NCI-H748 (cell line): ENCODE data around the gene C19orf53.
"Not testable (repeated sequence)": the region's sequence is repeated elsewhere in the genome, so short reads cannot be mapped to it uniquely, and the experiment has no call there.

Source experiments
- DNase-seq: peaks from one replicate; lab custom pipeline; 2025; ENCODE audit not compliant: unreplicated experiment; lab: John Stamatoyannopoulos, UW

Gene C19orf53

GRCh38 chr19:13763265-13763664 lies 11.0 kb upstream of the C19orf53 start:
- DNase-seq, result no peak

DNA sequence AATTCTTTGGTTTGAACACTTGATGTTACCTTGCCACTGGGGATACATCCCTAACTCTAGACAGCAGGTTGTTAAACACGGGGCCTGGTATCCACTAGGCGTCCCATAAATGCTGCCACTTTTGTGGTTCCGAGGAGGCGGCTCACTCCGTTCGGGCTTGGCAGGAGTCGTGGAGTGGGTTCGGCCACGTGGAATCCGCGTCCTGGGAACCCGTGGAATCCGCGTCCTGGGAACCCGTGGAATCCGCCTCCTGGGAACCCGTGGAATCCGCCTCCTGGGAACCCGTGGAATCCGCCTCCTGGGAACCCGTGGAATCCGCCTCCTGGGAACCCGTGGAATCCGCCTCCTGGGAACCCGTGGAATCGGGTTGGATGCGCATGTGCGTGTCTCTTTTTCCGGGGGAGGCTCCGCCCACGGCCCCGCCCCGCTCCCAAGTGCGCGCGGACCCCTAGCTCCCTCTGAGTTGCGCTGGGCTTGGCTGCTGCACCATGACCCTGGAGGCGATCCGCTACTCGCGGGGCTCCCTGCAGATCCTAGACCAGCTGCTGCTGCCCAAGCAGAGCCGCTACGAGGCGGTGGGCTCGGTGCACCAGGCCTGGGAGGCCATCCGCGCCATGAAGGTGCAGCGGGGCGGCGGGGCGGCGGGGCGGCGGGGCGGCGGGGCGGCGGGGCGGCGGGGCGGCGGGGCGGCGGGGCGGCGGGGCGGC lies 10.0 kb upstream of the C19orf53 start, which contains the start of gene MRI1:
Gene MRI1, plus strand, starts transcription at position 422 of the 707 bp plus-strand sequence. Its CDS starts 67 bp downstream, at position 489.
- DNase-seq, result peak; percentile 65

GRCh38 chr19:13764821-13765394 lies 9.3 kb upstream of the C19orf53 start:
- peak; percentile 25 for DNase-seq

- DNase-seq, result no peak
Measured at GRCh38 chr19:13765395-13766094, 8.7 kb upstream of the C19orf53 start.

GRCh38 chr19:13766095-13766481 lies 8.2 kb upstream of the C19orf53 start:
- DNase-seq, result no peak

- DNase-seq, result no peak
Measured at GRCh38 chr19:13768510-13768909, 5.7 kb upstream of the C19orf53 start.

DNA sequence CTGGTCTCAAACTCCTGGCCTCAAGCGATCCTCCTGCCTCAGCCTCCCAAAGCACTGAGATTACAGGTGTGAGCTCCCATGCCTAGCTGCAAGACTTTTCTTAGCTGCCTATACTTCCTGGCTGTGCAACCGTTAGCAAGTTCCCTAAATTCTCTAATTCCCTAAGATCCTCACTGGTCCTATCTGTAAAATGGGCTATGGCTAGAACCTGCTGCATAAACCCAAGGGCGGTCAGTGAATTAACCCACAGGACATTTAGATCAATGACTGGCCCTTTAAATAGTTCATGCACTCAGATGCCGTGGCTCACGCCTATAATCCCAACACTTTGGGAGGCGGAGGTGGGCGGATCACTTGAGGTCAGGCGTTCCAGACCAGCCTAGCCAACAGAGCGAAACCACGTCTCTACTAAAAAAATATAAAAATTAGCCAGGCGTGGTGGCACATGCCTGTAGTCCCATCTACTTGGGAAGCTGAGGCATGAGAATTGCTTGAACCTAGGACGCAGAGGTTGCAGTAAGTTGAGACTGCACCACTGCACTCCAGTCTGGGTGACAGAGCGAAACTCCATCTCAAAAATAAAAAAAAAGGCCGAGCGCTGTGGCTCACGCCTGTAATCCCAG lies 4.1 kb upstream of the C19orf53 start:
- no peak for DNase-seq

- no peak for DNase-seq
Measured at GRCh38 chr19:13778398-13778797, 4.1 kb downstream of the C19orf53 start.

DNA sequence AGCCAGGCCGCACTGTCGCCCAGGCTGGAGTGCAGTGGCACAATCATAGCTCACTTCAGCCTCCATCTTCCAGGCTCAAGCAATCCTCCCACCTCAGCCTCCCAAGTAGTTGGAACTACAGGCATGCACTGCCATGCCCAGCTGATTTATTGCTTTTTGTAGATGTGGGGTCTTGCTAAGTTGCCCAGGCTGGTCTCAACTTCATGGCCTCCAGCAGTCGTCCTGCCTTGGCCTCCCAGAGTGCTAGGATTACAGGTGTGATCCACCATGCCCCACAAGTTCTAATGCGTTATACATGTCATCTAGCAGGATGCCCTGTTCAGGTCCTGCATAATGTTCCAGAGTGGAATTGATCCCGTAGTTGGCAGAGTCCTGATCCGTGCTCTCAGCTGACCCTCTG lies 4.6 kb downstream of the C19orf53 start:
- no peak for DNase-seq

DNA sequence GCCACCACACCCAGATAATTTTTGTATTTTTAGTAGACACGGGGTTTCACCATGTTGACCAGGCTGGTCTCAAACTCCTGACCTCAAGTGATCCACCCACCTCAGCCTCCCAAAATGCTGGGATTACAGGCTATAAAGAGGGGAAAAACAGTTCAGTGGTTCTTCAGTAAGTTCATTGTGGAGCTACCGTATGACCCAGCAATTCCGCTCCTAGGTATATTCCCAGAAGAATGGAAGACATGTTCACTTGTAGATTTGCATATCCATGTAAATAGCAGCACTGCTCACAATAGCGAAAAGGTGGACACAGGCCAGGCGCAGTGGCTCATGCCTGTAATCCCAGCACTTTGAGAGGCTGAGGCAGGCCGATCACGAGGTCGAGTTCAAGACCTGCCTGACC lies 5.5 kb downstream of the C19orf53 start:
- DNase-seq, result not testable (repeated sequence)

DNA sequence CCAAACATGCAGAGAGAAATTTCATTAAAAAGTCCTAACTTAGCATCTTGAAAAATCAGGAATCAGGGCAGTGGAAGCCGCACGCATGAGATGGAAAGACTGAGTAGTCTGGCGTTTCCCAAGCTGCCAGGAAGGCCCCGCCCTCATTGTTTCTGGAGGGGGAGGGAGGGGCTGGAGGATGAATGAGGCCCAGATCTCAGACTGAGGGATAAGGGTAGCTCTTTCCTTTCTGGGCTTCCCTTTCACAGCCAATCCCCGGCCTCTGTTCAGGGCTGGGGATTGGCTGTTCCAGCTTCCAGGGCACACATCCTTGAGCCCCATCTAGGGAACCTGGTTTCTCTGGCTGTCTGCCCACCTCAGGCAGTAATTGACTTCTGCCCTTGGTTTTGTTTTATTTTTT lies 7.3 kb downstream of the C19orf53 start:
- peak; percentile 74 for DNase-seq

- DNase-seq, result no peak
Measured at GRCh38 chr19:13782537-13782936, 8.3 kb downstream of the C19orf53 start.

DNA sequence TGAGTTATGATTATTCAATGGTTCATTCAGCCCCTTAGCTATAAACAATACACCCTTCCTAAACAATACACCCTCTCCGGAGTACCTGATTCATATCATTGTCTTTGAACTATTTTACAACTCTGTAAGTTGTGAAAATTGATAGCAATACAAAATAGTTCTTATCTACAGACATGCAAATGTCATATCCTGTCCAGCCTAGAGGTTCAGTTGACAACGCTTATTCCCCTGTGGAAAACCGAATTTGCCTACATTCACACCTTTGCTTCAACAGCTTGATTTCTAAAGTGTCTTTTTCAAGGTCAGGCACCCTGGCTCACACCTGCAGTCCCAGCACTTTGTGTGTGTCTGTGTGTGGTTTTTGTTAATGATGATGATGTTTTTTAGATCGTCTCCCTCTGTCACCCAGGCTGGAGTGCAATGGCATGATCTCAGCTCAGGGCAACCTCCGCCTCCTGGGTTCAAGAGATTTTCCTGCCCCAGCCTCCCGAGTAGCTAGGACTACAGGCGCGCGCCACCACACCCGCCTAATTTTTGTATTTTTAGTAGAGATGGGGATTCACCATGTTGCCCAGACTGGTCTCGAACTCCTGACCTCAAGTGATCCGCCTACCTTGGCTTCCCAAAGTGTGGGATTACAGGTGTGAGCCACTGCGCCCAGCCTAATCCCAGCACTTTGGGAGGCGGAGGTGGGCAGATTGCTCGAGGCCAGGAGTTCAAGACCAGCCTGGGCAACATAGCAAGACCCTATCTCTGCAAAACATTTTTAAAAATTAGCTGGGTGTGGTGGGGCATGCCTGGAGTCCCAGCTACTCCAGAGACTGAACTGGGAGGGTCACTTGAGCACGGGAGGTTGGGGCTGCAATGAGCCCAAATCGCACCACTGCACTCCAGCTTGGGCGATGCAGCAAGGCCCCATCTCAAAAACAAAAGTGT lies 9.6 kb downstream of the C19orf53 start:
- no peak for DNase-seq

DNA sequence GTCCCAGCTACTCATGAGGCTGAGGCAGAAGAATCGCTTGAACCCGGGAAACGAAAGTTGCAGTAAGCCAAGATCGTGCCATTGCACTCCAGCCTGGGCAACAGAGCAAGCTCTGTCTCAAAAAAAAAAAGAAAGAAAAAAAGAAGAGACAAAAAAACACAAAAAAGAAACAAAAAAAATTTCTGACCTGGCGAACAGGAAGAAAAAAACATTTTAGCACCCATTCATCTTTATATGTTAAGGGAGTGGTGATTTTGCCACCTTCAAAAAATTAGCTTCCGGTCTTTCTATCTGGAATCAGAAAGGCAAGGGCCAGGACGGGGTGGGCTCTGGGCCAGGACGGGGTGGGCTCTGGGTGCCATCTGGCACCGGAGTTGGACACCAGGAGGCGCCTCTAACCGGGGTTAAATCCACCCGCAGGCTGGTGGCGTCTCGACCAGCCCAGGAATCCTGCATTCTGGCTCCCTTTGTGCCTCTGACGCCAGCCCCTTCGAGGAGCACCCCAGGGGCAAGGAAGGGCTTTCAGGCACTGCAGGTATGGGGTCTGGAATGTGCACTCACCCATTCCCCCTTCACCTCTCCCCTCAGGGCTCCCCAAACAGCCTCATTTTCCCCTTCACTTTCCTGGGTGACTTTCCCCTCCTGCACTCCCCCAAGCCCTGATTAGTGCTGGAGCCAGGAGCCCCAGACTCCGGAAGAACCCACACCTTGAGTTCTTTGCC lies 10.6 kb downstream of the C19orf53 start:
- DNase-seq, result peak; percentile 47

- no peak for DNase-seq
Measured at GRCh38 chr19:13788991-13789390, 14.7 kb downstream of the C19orf53 start.

- no peak for DNase-seq
Measured at GRCh38 chr19:13790354-13790753, 16.1 kb downstream of the C19orf53 start.

DNA sequence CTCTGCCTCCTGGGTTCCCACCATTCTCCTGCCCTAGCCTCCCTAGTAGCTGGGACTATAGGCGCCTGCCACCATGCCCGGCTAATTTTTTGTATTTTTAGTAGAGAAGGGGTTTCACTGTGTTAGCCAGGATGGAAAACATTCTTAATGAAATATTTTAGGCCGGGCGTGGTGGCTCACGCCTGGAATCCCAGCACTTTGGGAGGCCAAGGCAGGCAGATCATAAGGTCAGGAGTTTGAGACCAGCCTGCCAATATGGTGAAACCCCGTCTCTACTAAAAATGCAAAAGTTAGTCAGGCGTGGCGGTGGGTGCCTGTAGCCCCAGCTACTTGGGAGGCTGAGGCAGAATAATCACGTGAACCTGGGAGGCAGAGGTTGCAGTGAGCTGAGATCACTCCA lies 19.1 kb downstream of the C19orf53 start:
- DNase-seq, result not testable (repeated sequence)

- DNase-seq, result no peak
Measured at GRCh38 chr19:13794398-13794756, 20.1 kb downstream of the C19orf53 start.

GRCh38 chr19:13794757-13795589 lies 20.7 kb downstream of the C19orf53 start, which contains the start of gene ZSWIM4:
Gene ZSWIM4, plus strand, starts transcription at chr19:13795443. Its CDS starts 206 bp downstream, at chr19:13795649.
- peak; percentile 98 for DNase-seq
